HG03460 (cell line): ENCODE results near the gene ARHGAP15.

Source experiments
- ATAC-seq: cut with Tn5 transposase; IDR thresholded peaks from one replicate; pipeline ENCODE4 v1.9.1; 2021; ENCODE audit not compliant: unreplicated experiment

The ARHGAP15 gene

DNA sequence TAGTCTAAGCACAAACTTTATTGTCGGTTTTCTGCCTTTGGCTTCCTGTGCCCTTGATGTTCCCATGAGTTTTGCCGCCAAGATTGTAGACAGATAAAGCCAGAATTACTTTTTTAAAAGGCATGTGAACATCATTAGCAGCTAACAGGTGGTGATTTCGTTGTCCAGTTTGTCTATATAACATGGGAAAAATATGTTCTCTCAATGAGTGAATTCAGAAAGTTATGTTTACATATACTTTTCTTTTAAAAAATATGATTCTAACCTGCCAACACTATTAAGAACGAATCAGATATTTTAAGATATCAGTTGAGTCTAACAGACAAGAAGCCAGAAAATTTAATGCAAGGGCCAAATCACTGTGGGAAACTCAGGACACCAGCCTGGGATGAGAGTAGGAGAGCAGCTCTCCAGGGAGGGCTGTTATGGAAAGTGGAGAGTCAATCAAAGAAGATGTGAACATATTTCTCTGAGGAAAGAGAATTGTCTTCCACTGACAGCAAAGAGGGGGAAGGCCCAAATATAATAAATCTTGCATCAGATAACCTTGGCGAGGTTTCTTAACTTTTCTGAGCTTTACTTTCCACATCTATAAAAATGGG is 311.3 kb downstream of the ARHGAP15 start:
- no peak for ATAC-seq

DNA sequence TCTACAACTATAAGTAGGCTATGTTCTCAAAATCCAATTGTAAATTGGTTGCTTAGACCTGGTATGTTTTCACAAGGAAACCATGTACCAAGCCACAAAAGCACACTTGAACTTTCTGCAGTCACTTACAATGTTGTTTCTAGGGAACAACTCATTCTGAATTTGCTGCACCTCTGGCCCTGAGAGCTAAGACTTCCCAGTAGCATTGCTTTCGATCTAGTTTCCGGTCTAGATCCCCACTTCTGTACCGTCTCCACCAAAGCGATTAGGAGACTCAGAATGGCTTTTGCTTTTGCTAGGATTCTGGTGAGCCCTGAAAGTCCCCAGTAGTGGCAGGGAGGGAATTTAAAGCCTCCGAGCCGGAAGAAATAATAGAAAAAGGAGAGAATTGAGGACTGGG is 313.0 kb downstream of the ARHGAP15 start:
- ATAC-seq = no peak

DNA sequence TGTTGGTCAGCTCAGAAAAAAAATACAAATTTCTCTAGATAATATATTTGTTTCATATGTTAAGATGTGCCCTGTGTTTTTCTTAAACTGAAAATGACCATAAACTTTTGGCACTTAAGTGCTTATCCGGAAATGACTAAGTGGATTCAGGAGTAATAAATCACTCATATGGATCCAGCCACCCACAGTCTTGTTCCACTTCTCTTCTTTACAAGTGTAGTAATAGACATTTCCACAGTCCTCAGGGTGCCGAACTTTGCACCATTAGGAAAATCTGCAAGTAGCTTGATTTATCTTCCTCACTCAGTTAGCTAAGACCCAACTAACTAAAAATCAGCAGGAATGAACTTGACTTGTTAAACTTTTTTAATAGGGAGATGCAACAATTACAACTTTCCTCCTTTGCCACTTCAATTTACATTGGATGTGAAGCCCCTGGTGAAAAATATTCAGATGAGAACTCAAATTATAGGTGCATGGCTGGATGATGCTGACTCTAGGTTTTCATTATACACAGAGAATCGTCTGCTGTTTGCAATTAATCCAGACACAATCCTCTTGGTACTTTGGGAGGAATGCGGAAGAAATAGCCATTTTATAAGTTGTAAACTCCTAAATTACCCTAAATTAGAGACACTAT is 322.5 kb downstream of the ARHGAP15 start:
- peak; percentile 74 for ATAC-seq

DNA sequence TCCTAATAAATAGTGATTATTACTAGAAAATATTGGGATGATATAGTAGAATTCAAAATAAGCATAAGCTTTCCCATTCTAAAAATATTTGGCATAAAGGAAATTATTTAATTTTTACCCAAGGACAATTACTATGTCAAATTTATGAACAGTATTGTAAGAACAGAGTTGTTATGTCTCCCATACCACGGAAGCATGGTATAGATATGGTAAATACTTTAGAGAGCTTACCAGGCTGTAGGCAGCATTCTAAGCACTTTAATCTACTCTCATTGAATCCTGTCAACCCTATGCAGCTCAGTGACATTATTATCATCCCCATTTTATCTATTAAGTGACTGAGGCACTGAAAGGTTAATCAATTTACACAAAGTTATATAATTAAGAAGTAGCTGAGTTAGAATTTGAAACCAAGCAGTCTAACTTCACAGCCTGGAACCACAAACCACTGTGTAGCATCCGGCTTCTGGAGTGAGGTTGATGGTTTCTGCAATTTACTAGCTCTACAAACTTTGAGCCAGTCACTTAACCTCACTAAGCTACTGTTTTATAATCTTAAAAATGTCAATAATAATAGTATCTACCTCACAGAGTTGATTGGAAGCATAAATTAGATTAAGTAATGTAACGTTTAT is 323.7 kb downstream of the ARHGAP15 start:
- peak; percentile 88 for ATAC-seq

DNA sequence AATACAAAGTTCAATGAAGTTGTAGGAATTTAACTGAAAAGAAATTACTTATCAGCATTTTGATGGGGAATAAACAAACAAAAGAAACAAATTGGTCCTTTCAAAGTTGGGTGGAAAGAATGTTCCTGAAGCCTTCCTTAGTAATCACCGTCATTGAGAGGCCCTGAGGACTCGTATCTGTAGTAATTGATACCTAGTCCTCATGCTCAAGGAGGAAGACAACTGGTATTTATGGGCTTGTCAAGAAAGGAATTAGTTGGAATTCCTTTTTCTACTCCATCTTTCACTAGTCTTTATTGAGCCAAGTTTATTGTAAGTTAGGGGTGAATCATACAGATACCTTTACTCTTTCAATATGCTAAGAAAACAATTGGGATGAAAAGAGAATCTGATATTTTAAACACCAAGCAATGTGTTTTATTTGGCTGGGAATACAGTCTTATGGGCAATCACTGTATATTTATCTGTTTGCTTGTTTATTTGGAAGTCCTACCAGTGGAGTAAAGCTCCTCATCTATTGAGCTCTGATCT is 324.8 kb downstream of the ARHGAP15 start:
- ATAC-seq = no peak

DNA sequence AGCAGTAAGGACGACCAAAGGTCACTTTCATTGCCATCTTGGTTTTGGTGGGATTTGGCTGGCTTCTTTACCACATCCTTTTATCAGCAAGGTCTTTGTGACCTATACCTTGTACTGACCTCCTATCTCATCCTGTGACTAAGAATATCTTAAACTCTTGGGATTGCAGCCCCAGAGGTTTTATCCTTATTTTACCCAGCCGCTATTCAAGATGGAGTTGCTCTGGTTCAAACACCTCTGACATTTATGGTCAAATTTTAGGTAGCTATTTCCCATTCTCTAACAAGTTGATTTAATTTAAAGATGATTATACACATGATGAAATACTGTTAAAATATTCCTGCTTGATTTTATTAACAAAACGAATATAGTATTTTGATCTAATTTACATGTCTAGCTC is 326.1 kb downstream of the ARHGAP15 start:
- no peak for ATAC-seq

DNA sequence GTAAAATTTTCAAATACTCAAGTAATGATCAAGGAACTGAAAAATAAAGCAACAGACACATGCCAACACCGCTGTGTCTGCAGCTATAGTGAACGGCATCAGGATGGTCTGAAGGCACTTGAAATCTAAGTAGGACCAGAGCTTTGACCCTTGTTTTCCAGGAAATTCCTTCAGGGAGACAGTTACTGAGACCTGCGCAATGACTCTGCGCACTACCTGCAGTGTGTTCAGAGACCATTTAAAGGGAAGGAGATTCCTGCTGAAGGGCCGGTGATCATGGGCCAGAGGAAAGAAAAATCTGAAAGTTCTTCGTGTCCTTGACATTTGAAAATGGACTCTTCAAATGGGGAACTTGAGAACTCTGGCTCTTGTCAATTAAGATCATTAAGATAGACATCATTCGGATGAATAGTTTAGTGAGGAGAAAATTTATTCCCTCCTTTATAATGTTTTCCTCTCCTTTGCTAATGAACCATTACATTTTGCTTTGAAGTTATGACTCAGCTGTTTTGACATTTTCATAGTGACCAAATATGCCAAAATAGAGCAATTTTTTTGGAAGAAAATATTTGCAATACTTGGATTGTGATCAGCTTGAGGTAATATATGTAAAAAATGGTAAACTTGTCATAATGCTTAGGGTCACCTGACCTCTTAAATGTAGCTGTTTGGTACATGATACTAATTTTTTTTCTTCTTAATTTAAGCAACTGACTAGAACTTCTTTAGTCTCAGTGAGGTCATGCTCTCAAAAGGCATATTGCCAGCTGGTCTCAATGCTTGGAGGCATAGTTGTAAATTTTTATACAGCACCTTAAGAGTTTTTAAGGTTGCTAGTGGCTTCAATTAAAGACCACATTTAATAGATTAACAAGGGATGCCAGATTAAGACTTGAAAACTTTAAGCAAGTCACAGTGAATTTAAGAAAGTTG is 329.3 kb downstream of the ARHGAP15 start:
- ATAC-seq = no peak

DNA sequence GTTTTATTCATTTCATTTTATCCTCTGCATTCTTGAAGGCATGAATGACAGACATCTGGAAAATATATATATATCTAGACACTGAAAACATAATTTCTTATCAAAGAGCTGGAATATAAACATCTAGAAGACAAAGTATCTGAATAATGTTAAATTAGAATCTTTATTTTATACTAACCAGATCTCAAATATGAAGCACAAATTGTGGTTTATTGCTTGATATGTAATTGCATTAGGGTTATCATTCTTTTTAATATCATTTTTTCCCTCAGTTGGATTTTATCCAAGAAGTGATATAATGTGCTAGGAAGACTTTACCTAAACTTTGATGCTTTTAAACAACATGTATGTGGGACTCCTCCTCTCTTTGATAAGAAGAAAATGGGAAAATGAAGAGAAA is 331.2 kb downstream of the ARHGAP15 start:
- no peak for ATAC-seq

DNA sequence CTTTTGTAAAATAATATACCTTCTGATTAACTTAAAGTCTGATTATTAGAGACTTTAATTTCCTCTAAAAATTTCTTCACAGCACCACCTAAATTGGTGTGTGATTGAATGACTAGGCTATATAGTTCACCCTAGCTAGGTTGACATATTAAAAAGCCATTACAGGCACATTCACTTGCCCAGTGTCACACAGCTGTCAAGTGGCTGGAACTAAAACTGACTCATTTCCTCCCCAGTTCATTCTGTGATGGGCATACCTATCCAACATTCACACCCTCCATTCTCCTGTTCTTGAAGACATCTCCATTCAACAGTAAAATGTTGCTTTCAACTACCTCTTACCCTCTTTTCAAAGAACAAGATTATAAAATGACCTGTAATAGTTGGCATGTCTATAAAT is 334.5 kb downstream of the ARHGAP15 start:
- ATAC-seq = peak; percentile 72

DNA sequence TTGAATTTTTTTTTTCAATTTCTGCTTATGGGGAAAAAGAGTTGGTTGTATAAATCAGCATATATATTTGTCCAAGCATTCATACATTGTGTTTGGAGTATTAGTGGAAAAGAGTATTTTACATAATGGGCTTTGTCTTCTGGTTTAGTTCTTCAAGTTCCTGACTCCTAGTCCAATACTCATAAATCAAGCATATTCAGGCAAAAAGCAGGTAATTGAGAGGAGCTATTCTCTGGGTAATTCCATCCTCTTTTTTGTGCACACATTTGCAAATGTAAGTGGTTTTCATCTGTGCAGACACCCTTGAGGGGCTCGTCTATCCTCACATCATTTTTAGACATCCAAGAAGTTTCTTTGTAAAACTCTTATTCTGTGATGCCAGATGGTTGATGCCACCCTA is 337.2 kb downstream of the ARHGAP15 start:
- no peak for ATAC-seq

DNA sequence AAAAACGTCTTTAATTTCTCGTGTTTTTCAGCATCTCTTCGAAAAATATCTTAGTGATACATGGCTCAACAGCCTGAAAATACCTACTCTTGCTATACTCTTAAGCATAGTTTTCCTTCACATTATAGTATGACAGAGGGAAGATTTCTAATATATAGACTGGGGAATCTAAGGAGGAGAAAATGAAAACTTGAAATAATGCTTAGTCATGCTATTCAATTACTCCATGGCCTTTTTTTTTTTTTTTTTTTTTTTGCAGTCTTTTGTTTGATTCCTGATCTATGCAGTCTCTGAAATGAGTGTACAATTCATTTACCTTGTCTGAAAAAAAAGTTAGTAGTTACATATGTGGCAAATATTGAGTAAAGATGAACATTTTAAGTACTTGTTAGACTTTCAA is 337.8 kb downstream of the ARHGAP15 start:
- ATAC-seq = no peak

DNA sequence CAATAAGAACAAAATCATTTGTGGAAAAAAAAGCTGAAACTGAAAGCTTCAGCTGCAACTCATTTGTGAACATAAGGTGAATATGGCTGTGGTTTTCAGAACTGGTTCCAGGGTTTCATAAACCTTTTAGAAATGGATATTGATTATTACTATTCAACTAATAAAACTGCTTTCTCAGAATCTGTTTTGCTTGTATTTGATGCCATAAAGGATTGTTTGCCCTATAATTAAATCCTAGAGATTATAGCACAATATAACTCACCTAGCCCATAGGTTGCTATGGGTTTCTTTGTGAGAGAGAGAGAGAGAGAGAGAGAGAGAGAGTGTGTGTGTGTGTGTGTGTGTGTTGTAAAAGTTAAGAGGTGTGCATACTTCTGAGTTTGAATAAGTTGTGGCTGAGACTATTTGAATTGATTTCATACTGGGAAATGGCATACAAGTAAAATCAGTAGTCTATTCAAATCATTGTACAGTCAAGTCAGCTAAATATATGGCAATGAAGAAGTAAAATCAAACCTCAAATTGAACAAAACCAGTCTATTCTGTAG is 339.2 kb downstream of the ARHGAP15 start:
- peak; percentile 72 for ATAC-seq

DNA sequence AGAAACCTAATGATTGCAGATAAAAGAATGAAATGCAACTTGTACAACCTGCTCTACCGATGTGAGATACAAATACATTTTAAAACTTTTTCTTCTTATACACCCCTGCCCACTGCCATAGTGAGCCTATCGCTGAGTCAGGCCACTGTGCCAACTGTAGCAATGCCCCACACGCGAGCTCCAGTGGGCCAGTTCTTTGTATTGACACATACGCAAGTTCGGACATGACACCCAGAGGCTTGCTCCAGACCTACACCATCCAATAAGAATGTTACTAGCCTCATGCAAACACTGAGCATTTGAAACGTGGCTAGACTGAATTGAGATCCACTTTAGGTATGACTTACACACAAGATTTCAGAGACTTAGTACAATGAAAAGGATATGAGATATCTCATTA is 340.1 kb downstream of the ARHGAP15 start:
- no peak for ATAC-seq

DNA sequence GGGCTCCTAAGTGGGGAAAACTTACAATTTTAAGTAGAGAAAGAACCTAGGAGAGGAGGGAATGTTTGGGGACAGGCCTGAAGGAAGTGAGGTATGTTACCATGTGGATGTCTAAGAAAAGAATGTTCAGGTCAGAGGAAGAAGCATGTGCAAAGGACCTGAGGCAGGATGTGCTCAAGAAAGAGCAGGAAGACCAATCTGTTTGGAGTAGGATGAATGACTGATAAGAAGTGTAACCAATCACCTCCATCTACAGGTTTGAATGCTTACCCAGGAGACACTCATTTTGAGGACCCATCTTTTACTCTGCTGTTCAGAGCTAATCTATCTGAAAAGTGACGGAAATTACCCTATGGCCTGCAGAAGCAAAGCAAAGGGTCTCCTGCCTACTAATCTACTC is 342.3 kb downstream of the ARHGAP15 start:
- no peak for ATAC-seq

DNA sequence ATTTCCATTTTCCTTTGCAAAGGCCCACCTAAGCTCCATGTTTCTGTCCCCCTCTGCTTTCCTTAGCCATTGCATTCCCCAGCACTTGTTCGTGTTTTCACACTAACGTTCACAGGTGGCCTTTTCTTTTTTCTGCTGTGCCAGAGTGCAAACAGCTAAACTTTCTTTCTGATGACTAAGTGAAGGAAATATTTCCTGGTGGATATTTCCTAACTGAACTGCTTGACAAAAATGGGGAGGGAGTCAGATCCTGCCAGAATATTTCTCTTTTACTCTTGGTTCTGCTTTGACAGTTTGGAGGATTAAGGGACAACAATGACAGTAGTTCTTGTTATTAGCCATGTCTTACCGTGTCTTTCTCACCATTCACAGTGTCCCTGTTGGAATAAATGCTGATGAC is 344.0 kb downstream of the ARHGAP15 start:
- no peak for ATAC-seq

DNA sequence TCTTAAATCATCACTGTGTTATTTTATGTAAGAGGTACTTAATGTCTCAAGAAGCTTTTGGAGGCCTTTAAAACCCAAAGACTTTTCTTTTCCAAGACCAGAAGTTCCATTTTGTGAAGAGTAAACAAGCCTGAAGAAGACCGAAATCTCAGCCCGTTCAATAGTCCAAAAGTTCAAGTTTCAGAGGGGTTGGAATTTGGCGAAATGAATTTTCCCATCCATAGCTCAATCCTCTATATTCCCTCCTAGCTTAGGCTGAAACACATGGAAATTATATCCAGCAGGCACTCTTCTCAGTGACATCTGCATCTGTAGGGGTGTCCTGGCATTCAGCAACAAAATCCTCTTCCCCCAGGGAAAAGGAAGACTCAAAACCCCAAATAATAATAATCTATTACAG is 344.6 kb downstream of the ARHGAP15 start:
- no peak for ATAC-seq

DNA sequence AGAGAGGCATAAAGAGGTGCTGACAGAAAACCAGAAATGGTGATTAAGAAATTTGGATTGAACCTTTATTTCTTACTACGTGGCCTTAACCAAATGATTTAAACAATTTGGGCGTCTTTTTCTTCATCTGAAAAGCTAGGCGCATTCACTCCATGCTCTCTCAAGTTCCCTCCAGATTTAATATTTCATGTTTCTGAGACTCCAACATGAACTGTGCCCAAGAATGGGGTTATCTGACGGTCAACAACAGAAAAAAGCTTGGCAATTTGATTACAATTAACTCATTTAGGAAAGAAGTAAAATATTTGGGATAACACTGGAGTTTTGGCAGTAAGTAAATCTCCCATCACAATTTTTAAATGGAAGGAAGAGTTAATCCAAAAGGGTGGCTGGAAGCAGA is 345.4 kb downstream of the ARHGAP15 start:
- no peak for ATAC-seq

DNA sequence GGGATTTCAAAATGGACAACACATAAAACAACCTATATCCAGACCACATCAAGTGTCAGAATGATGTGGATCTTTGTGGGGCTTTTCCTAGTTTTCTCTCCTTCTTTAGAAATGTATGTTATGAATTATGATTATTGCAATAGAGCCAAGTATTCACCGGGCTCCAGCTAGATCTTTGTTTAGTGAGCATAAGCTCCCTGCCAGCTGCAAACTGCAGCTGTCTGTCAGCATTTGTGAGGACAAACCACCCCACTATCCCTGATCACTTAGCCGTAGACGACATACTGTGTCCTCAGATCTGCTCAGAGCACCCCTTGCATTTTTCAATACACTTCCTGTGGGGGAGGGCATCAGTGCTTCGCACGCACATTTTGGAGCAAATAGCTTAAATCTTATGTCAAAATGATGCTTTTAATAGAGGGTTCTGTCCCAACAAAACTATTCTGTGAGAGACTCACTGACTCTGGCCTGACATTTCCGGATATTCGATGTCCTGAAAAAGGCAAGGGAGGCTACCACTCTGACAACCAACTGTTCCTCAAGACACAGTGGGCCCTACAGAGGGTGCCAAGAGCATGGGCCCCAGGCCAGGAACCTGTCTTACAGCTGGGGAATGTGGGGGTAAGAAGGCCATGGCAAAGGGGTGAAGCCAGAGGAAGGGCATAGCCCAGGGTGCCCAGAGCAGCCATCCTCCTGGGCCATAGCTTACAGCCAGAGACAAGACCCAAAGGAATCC is 346.0 kb downstream of the ARHGAP15 start:
- ATAC-seq = no peak

DNA sequence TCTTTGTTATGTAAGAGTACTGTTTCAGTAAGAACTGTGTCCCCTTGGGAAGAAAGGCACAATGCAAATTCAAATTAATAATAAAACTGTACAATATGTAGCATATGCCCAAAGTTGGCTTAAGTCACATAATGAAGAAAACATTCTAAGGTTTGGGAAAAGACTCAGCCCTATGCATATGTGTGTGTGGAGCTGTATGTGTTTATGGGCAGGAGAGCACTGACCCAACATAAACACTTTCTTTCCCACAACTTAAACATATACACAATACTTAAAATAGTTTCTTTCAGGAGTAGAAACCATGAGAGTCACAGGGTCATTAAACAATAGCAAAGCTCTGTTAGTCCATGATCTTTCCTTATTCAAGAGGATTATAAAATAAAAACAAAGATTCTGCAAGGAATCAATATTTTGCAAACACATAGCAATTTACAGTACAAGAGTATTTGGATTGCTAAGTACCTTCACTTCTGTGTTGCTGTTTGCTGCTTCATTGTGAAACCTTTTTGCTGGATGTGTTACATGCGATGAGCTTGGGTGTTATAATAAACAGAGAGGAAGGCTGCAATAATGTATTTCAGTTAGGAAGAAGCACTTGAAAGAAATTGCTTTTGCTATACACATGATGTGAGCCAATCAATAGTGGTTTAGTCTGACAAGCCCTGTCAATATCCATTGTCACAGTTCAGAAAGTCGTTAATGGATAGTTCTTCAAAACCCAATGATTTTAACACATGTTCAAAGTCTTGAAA is 347.3 kb downstream of the ARHGAP15 start:
- no peak for ATAC-seq
